HepG2 (cell line): ENCODE measurements around the gene OR10V1. TPM values are rescaled to one million over a fixed set of nuclear protein-coding genes. Genes with fewer than 3 reads are reported as not detected.

ENCODE experiments used
- ATAC-seq: fragments of 200-7000 bp; cut with Tn5 transposase; 3 replicates; pipeline ENCODE4 v1.9.1; 2020; ENCODE audit warnings: mild to moderate bottlenecking, moderate library complexity
- BruUV-seq: library from RNA; stranded (reverse); fragments of 400-500 nt; replicated peaks from 2 replicates; lab custom pipeline; 2021; lab: Mats Ljungman, UMichigan
- CTCF ChIA-PET: fragments of 300-600 bp; formaldehyde crosslinking; extraction: SDS; loops from one replicate; lab custom pipeline; 2021; ENCODE audit warnings: low total read pairs, inconsistent platforms, low intra/inter-chr PET ratio; lab: Yijun Ruan, JAX
- POLR2A ChIA-PET: fragments of 350-600 bp; sonication (Branson Sonifier 250); formaldehyde crosslinking; loops from one replicate; lab custom pipeline; 2020; ENCODE audit warnings: antibody characterized with exemption, inconsistent platforms; lab: Yijun Ruan, JAX
- DNase-seq: peaks from one replicate; pipeline ENCODE4 v3.0.0-alpha.2; 2015; ENCODE audit warnings: low spot score
- FAIRE-seq: peaks from 3 replicates; lab custom pipeline; 2011; peaks lifted over from hg19 to GRCh38; lab: Jason Lieb, UNC
- H2AFZ ChIP-seq: one replicate; pipeline ENCODE4 v1.6.1; 2011; ENCODE audit warnings: low read length, inconsistent platforms
- H3K27ac ChIP-seq: fragments of 300-600 bp; 3 replicates; pipeline ENCODE4 v1.8.0; 2011; ENCODE audit warnings: mixed run types, mild to moderate bottlenecking, mixed read lengths, low read length, inconsistent platforms; ENCODE audit not compliant: insufficient read depth; ENCODE audit errors: extremely low read length
- H3K27me3 ChIP-seq, 2 experiments: fragments of 200-600 bp in 1 of 2; 2 replicates in 1 of 2; 3 replicates in 1 of 2; pipeline versions ENCODE4 v1.6.0 to v1.8.0; 2011; ENCODE audit warnings: low read length in 2 of 2, mild to moderate bottlenecking in 2 of 2, moderate library complexity in 2 of 2, inconsistent platforms in 1 of 2; ENCODE audit not compliant: insufficient read depth in 2 of 2, control insufficient read depth in 1 of 2
- H3K36me3 ChIP-seq, 2 experiments: fragments of 200-600 bp in 1 of 2; replicated peaks in 1 of 2; 2 replicates in 1 of 2; 3 replicates in 1 of 2; pipeline versions ENCODE4 v1.5.1 to v1.8.0; 2011; ENCODE audit warnings: low read length in 2 of 2, inconsistent platforms in 1 of 2; ENCODE audit not compliant: insufficient read depth in 2 of 2, control insufficient read depth in 1 of 2
- H3K4me1 ChIP-seq: 2 replicates; pipeline ENCODE4 v1.5.1; 2012; ENCODE audit warnings: low read length, inconsistent platforms; ENCODE audit not compliant: insufficient read depth
- H3K4me2 ChIP-seq: 2 replicates; pipeline ENCODE4 v1.6.0; 2011; ENCODE audit warnings: low read depth, low read length, inconsistent platforms
- H3K4me3 ChIP-seq, 3 experiments: fragments of 200-600 bp in 1 of 3; sonication (generic), shearing (Covaris generic) in 1 of 3; replicated peaks in 1 of 3; 2 replicates each; pipeline ENCODE4 v1.5.1; 2011 to 2016; ENCODE audit warnings: low read length in 3 of 3, inconsistent platforms in 2 of 3, low read depth in 2 of 3, mild to moderate bottlenecking in 2 of 3, control low read depth in 1 of 3, mixed read lengths in 1 of 3; ENCODE audit not compliant: insufficient read depth in 1 of 3
- H3K79me2 ChIP-seq: one replicate; pipeline ENCODE4 v1.6.1; 2011; ENCODE audit warnings: low read length, inconsistent platforms; ENCODE audit not compliant: insufficient read depth
- H3K9ac ChIP-seq: 2 replicates; pipeline ENCODE4 v1.6.0; 2011; ENCODE audit warnings: mild to moderate bottlenecking, low read depth, low read length, inconsistent platforms; ENCODE audit not compliant: insufficient read depth
- H3K9me3 ChIP-seq: 2 replicates; pipeline ENCODE4 v1.5.1; 2012; ENCODE audit warnings: mild to moderate bottlenecking, low read length
- H4K20me1 ChIP-seq: 2 replicates; pipeline ENCODE4 v1.6.0; 2011; ENCODE audit warnings: inconsistent platforms, mild to moderate bottlenecking, low read length, moderate library complexity; ENCODE audit not compliant: insufficient read depth
- AKAP8 ChIP-seq: sonication (generic); formaldehyde crosslinking; IDR thresholded peaks from 2 replicates; pipeline ENCODE4 v1.5.1; 2020; ENCODE audit warnings: mild to moderate bottlenecking, missing genetic modification reagents
- JARID2 ChIP-seq: sonication (generic); formaldehyde crosslinking; IDR thresholded peaks from 2 replicates; pipeline ENCODE4 v1.8.1; 2023; ENCODE audit warnings: missing genetic modification reagents, inconsistent platforms; ENCODE audit not compliant: insufficient replicate concordance
- MAFK ChIP-seq, 2 experiments: IDR thresholded peaks in 1 of 2; conservative IDR thresholded peaks in 1 of 2; 2 replicates each; pipeline ENCODE4 v1.6.1; 2011; ENCODE audit warnings: improper control_type of control experiment in 2 of 2, low read length in 2 of 2
- MTF2 ChIP-seq: sonication (generic); formaldehyde crosslinking; IDR thresholded peaks from 2 replicates; pipeline ENCODE4 v1.5.0; 2020; ENCODE audit warnings: missing genetic modification reagents, borderline replicate concordance
- PAF1 ChIP-seq: IDR thresholded peaks from 2 replicates; pipeline ENCODE4 v1.6.1; 2016; ENCODE audit warnings: missing genetic modification reagents, missing compliant biosample characterization
- REPIN1 ChIP-seq: sonication (generic); formaldehyde crosslinking; IDR thresholded peaks from 2 replicates; pipeline ENCODE4 v1.8.0; 2022; ENCODE audit warnings: missing genetic modification reagents, low read depth, mild to moderate bottlenecking, borderline replicate concordance
- RERE ChIP-seq: IDR thresholded peaks from 2 replicates; pipeline ENCODE4 v1.6.1; 2016; ENCODE audit warnings: low read depth, missing genetic modification reagents, missing compliant biosample characterization
- SALL2 ChIP-seq: sonication (generic); formaldehyde crosslinking; IDR thresholded peaks from 2 replicates; pipeline ENCODE4 v1.8.1; 2023; ENCODE audit warnings: mild to moderate bottlenecking, missing genetic modification reagents, inconsistent platforms
- SP1 ChIP-seq, 2 experiments: fragments of 450-650 bp in 1 of 2; sonication (generic) in 1 of 2; formaldehyde crosslinking in 1 of 2; IDR thresholded peaks; 2 replicates each; pipeline versions ENCODE4 v1.4.0 to v1.6.1; 2016 to 2020; ENCODE audit warnings: missing genetic modification reagents in 1 of 2
- ZNF34 ChIP-seq: sonication (generic); formaldehyde crosslinking; IDR thresholded peaks from 2 replicates; pipeline ENCODE4 v1.4.0; 2020; ENCODE audit warnings: mild to moderate bottlenecking, missing genetic modification reagents, borderline replicate concordance
- ZNF382 ChIP-seq: sonication (generic); formaldehyde crosslinking; IDR thresholded peaks from 2 replicates; pipeline ENCODE4 v1.5.0; 2020; ENCODE audit warnings: missing genetic modification reagents, mild to moderate bottlenecking, borderline replicate concordance
- ZNF572 ChIP-seq: sonication (generic); formaldehyde crosslinking; IDR thresholded peaks from 2 replicates; pipeline ENCODE4 v1.5.1; 2020; ENCODE audit warnings: mild to moderate bottlenecking, missing genetic modification reagents
- ZNF768 ChIP-seq: sonication (generic); formaldehyde crosslinking; IDR thresholded peaks from 2 replicates; pipeline ENCODE4 v1.4.0; 2020; ENCODE audit warnings: missing genetic modification reagents
- ZNF792 ChIP-seq: IDR thresholded peaks from 2 replicates; pipeline ENCODE4 v1.6.1; 2016
- WGBS: methylation state at CpG from one replicate; pipeline ENCODE4 v1.1.6; 2017; ENCODE audit warnings: low lambda C conversion rate; 5-methylcytosine and 5-hydroxymethylcytosine counted together
- in situ Hi-C: cut with HindIII; loops from 2 replicates; pipeline ENCODE4 v1.10.0; 2017; ENCODE audit warnings: low pct_unique_long_range_greater_than_20kb; ENCODE audit not compliant: extremely low pct_ligation_motif_present
- intact Hi-C: fragments of 100-400 bp; cut with micrococcal nuclease; formaldehyde crosslinking; loops from one replicate; pipeline ENCODE4 v1.10.0; 2022; ENCODE audit not compliant: unreplicated experiment
- polyA plus RNA-seq, 8 experiments: library from polyadenylated mRNA; depleted of rRNA in 3 of 8; stranded (reverse) in 7 of 8; unstranded in 1 of 8; fragments of >200 nt; fragmentation: Illumina TruSeq in 4 of 8; extraction: Trizol in 4 of 8; gene quantifications; 2 replicates each; pipeline versions ENCODE4 v1.2.1 to v1.2.3, GENCODE V29; 2011 to 2016; ENCODE audit warnings: low read depth in 4 of 8, missing spikeins in 1 of 8, mixed read lengths in 1 of 8; ENCODE audit not compliant: insufficient read depth in 1 of 8
- total RNA-seq, 5 experiments: library from RNA; depleted of rRNA; stranded (reverse); fragments of >200 nt; fragmentation: Illumina TruSeq; extraction: Trizol; gene quantifications; 2 replicates each; pipeline ENCODE4 v1.2.3, GENCODE V29; 2016; ENCODE audit warnings: low read depth in 1 of 5

The OR10V1 gene
- total and polyA plus RNA-seq, 2 of the 13 experiments (the other 11 are each of a cell fraction or from before 2014, with no cell fraction given) = not detected

GRCh38 chr11:59707371-59707770 lies 6.3 kb downstream of the OR10V1 start:
- Histone ChIP-seq H3K9ac (no peak overlapping the region), H3K4me1 (peaks cover 13% of the 10 kb centered on the region), H2AFZ (no peak overlapping the region), H3K4me2 (no peak overlapping the region), H3K27me3 (no peaks in the 10 kb centered on the region), H3K9me3 (no peaks in the 10 kb centered on the region), H3K4me3 (no peak overlapping the region), H3K79me2 (no peaks in the 10 kb centered on the region), H3K27ac (no peak overlapping the region), H3K36me3 (no peaks in the 10 kb centered on the region), H4K20me1 (no peaks in the 10 kb centered on the region)
- no TSS peak for BruUV-seq
- TF ChIP-seq MAFK (conservative IDR thresholded peaks at IDR 0.05 in 1 of 2, IDR thresholded peaks at IDR 0.05 in 1 of 2; ENCODE audit: low read length in 2 of 2) = no peak
- TF ChIP-seq ZNF382 (CRISPR knock-in tag) = no peak
- TF ChIP-seq REPIN1 (CRISPR knock-in tag) = no peak
- TF ChIP-seq ZNF572 (CRISPR knock-in tag) = no peak
- no peak for TF ChIP-seq SP1 (IDR thresholded peaks at IDR 0.05)
- no peak for TF ChIP-seq SP1 (CRISPR knock-in tag; IDR thresholded peaks at IDR 0.05)
- no peak for TF ChIP-seq MTF2
- in situ Hi-C loops (no loop called here), intact Hi-C loops (no loop called here)
- no peak for ATAC-seq
- WGBS = 0% methylated on average over 1 of the region's 1 CpG
- DNase-seq = no peak
- CTCF ChIA-PET = no interaction called here
- POLR2A ChIA-PET = no interaction called here
- FAIRE-seq = no peak

GRCh38 chr11:59706518-59707285 lies 6.9 kb downstream of the OR10V1 start:
- DNase-seq = no peak
- H2AFZ ChIP-seq = no peak overlapping the region
- H3K9me3 ChIP-seq = no peaks in the 10 kb centered on the region
- no TSS peak for BruUV-seq
- H3K4me3 ChIP-seq = no peak overlapping the region; a peak in 1 of 6 replicates
- no peak overlapping the region for H3K27ac ChIP-seq
- H3K4me1 ChIP-seq = peaks cover 13% of the 10 kb centered on the region
- H4K20me1 ChIP-seq = no peaks in the 10 kb centered on the region
- ChIA-PET POLR2A (no interaction called here), CTCF (no interaction called here)
- no peaks in the 10 kb centered on the region for H3K79me2 ChIP-seq
- in situ Hi-C loops = no loop called here
- H3K27me3 ChIP-seq = no peaks in the 10 kb centered on the region
- ATAC-seq = no peak
- H3K36me3 ChIP-seq = no peaks in the 10 kb centered on the region
- WGBS = 37% methylated on average over 5 of the region's 5 CpGs
- FAIRE-seq = no peak
- intact Hi-C loops = no loop called here
- H3K4me2 ChIP-seq = no peak overlapping the region
- no peak overlapping the region for H3K9ac ChIP-seq
- TF ChIP-seq AKAP8 (CRISPR knock-in tag) = no peak
- no peak for TF ChIP-seq ZNF34 (CRISPR knock-in tag)
- TF ChIP-seq SALL2 (CRISPR knock-in tag) = no peak
- TF ChIP-seq ZNF768 (CRISPR knock-in tag) = no peak
- TF ChIP-seq JARID2 (CRISPR knock-in tag) = no peak
- no peak for TF ChIP-seq ZNF792 (CRISPR knock-in tag)
- no peak for TF ChIP-seq PAF1
- no peak for TF ChIP-seq RERE (CRISPR knock-in tag)
